Measurements from ENCODE around the gene CYP46A1.

The CYP46A1 gene

DNA sequence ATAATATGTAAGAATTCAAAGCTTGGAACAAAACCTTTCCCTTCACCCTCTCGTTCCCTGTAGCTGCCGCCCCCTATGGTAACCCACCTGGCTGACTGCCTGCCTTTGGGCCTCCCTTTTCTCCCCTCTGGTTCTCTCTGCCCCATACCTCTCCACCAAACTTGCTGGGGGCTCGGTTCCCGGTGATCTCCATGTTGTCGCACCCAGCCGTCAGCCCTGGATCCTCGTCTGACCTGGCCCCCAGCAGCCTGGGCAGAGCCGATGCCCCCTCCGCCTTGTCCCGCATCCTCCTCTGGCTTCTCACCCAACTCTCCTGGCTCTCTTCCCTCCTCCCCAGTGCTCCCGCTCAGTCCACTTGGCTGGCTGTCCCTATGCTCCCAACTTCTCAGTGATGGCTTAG lies 4.5 kb downstream of the CYP46A1 start:
- no peak for TF ChIP-seq CREB1 (IDR thresholded peaks at IDR 0.05; ENCODE audit: low read depth)
- TF ChIP-seq FOXM1 (IDR thresholded peaks at IDR 0.05; ENCODE audit: borderline replicate concordance, low read depth): no peak
- TF ChIP-seq RAD21 (IDR thresholded peaks at IDR 0.05; ENCODE audit: low read depth): no peak
- no peak for TF ChIP-seq TCF12 (IDR thresholded peaks at IDR 0.05; ENCODE audit: low read depth)
- TF ChIP-seq, protein P1, sequence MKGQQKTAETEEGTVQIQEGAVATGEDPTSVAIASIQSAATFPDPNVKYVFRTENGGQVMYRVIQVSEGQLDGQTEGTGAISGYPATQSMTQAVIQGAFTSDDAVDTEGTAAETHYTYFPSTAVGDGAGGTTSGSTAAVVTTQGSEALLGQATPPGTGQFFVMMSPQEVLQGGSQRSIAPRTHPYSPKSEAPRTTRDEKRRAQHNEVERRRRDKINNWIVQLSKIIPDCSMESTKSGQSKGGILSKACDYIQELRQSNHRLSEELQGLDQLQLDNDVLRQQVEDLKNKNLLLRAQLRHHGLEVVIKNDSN (IDR thresholded peaks at IDR 0.05): no peak

GRCh38 chr14:99689266-99690236 lies 5.5 kb downstream of the CYP46A1 start:
- TF ChIP-seq CREB1 (IDR thresholded peaks at IDR 0.05; ENCODE audit: low read depth) (no peak), TCF12 (IDR thresholded peaks at IDR 0.05; ENCODE audit: low read depth) (no peak), TEAD4 (IDR thresholded peaks at IDR 0.05) (no peak), EP300 (IDR thresholded peaks at IDR 0.05; ENCODE audit: borderline replicate concordance) (no peak), NFIC (IDR thresholded peaks at IDR 0.05) (no peak), EGR1 (IDR thresholded peaks at IDR 0.05) (no peak), TAF1 (IDR thresholded peaks at IDR 0.05; ENCODE audit: low read depth) (no peak)

- TF ChIP-seq YY1 (IDR thresholded peaks at IDR 0.05; ENCODE audit: low read depth) (no peak), CREB1 (IDR thresholded peaks at IDR 0.05; ENCODE audit: low read depth) (no peak), ZBTB7A (IDR thresholded peaks at IDR 0.05; ENCODE audit: low read depth) (no peak), EGR1 (IDR thresholded peaks at IDR 0.05) (no peak), NFIC (IDR thresholded peaks at IDR 0.05) (no peak)
These were observed 6.5 kb downstream of the CYP46A1 start for GRCh38 chr14:99690636-99691035.

DNA sequence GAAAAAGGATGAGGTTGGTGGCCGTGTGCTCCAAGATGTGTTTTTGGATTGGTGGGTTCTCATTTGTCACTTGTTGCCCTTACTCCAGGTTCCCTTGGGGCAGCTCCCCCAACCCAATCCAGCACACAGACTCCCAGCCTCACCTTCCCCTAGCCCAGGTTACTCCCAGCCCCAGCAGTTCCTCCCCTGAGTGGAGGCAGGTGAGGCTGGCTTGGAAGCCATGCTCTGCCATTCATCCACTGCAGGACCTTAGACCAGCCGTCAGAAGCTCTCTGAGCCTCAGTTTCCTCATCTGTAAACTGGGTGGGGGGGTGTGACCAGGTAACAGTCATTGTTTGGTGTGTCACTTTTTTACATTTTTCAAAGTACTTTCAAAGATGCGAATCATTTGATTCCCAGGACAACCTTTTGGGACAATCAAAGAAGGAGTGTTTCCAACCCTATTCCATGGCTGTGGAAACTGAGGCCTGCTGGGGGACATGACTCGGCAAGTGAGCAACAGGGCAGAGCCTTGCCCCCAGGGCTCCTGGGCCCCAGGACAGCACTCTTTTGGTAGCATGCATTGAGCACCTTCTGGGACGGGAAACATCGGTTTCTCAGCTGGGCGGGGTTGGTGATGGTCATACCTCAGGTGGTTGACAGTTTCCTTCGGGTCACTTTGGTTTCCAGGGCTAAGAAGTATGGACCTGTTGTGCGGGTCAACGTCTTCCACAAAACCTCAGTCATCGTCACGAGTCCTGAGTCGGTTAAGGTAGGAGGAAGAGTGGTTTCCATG lies 7.2 kb downstream of the CYP46A1 start:
- TF ChIP-seq NFIC (IDR thresholded peaks at IDR 0.05) (no peak), MAX (IDR thresholded peaks at IDR 0.05) (no peak), CEBPB (IDR thresholded peaks at IDR 0.05) (no peak)

GRCh38 chr14:99693918-99694317 lies 9.8 kb downstream of the CYP46A1 start:
- TF ChIP-seq CEBPB (IDR thresholded peaks at IDR 0.05): no peak
- no peak for TF ChIP-seq TCF12 (IDR thresholded peaks at IDR 0.05; ENCODE audit: low read depth)
- TF ChIP-seq FOXM1 (IDR thresholded peaks at IDR 0.05; ENCODE audit: borderline replicate concordance, low read depth): no peak
- TF ChIP-seq, protein P1 (IDR thresholded peaks at IDR 0.05): no peak
- no peak for TF ChIP-seq MAX (IDR thresholded peaks at IDR 0.05)
- TF ChIP-seq TEAD4 (IDR thresholded peaks at IDR 0.05): no peak
- TF ChIP-seq CREB1 (IDR thresholded peaks at IDR 0.05; ENCODE audit: low read depth): no peak
- no peak for TF ChIP-seq YY1 (IDR thresholded peaks at IDR 0.05; ENCODE audit: low read depth)
- no peak for TF ChIP-seq REST (IDR thresholded peaks at IDR 0.05; ENCODE audit: low read depth)
- no peak for TF ChIP-seq RAD21 (IDR thresholded peaks at IDR 0.05; ENCODE audit: low read depth)
- no peak for TF ChIP-seq ZBTB7A (IDR thresholded peaks at IDR 0.05; ENCODE audit: low read depth)
- no peak for TF ChIP-seq NFIC (IDR thresholded peaks at IDR 0.05)
- no peak for TF ChIP-seq EP300 (IDR thresholded peaks at IDR 0.05; ENCODE audit: borderline replicate concordance)
- TF ChIP-seq EGR1 (IDR thresholded peaks at IDR 0.05): no peak
- no peak for TF ChIP-seq TAF1 (IDR thresholded peaks at IDR 0.05; ENCODE audit: low read depth)

DNA sequence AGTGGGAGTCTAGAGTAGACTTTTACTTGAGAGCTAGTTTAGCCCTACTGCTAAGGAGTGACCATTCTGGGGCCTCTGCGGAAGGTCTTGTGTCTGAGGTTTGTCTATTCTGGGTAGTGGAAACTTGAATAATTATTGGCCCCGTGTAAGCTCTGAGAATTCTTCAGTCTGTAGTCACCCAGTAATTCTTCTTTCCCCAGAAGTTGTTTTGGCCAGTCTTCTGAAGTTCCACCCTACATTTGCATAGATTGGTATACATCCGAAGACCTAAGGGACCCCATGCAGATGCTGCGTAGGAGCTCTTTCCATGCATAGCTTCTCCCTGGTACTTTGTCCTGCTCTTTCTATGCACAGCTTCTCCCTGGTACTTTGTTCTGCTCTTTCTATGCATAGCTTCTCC lies 12.8 kb downstream of the CYP46A1 start:
- TF ChIP-seq TEAD4 (IDR thresholded peaks at IDR 0.05) (no peak), YY1 (IDR thresholded peaks at IDR 0.05; ENCODE audit: low read depth) (no peak), EGR1 (IDR thresholded peaks at IDR 0.05) (no peak), MAX (IDR thresholded peaks at IDR 0.05) (no peak)

DNA sequence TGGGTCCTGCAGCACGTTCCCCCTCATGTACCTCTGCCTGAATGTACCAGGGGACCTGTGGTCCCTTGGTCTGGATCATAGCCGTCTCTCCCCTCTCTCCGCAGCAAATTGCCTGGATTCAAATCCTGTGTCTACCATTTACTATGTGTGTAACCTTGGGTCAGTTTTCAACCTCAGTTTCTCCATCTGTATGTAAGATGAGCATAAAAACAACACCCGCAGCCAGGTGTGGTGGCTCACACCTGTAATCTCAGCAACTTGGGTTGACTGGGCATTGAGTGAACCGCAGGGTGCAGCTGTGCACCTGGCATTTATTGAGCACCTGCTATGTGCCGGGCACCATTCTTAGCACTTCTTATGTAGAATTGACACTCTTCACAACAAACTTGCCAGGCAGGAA lies 14.1 kb downstream of the CYP46A1 start:
- TF ChIP-seq REST (IDR thresholded peaks at IDR 0.05; ENCODE audit: low read depth) (no peak), CEBPB (IDR thresholded peaks at IDR 0.05) (no peak), TAF1 (IDR thresholded peaks at IDR 0.05; ENCODE audit: low read depth) (no peak), YY1 (IDR thresholded peaks at IDR 0.05; ENCODE audit: low read depth) (no peak), EGR1 (IDR thresholded peaks at IDR 0.05) (no peak), FOXM1 (IDR thresholded peaks at IDR 0.05; ENCODE audit: borderline replicate concordance, low read depth) (no peak), RAD21 (IDR thresholded peaks at IDR 0.05; ENCODE audit: low read depth) (no peak), TEAD4 (IDR thresholded peaks at IDR 0.05) (no peak), NFIC (IDR thresholded peaks at IDR 0.05) (no peak), CREB1 (IDR thresholded peaks at IDR 0.05; ENCODE audit: low read depth) (no peak), EP300 (IDR thresholded peaks at IDR 0.05; ENCODE audit: borderline replicate concordance) (no peak), ZBTB7A (IDR thresholded peaks at IDR 0.05; ENCODE audit: low read depth) (no peak), TCF12 (IDR thresholded peaks at IDR 0.05; ENCODE audit: low read depth) (no peak), MAX (IDR thresholded peaks at IDR 0.05) (no peak)
- TF ChIP-seq, protein P1 (IDR thresholded peaks at IDR 0.05): no peak
